ENCODE measurements around the gene FSTL5.

Gene FSTL5

GRCh38 chr4:161642708-161643107 is 521.1 kb downstream of the FSTL5 start:
- no peak overlapping the region for H3K27ac ChIP-seq
- H4K20me1 ChIP-seq = no peaks in the 10 kb centered on the region
- H3K9ac ChIP-seq = no peak overlapping the region
- H3K36me3 ChIP-seq = no peaks in the 10 kb centered on the region
- H3K4me3 ChIP-seq = no peak overlapping the region
- no peaks in the 10 kb centered on the region for H3K27me3 ChIP-seq
- H3K9me3 ChIP-seq (replicated peaks in 1 of 11) = peaks cover 0 to 12% (median 8%) of the 10 kb centered on the region in 11 experiments; a peak in 14 of 22 replicates
- TF ChIP-seq Cebpa-rat (IDR thresholded peaks at IDR 0.05) = no peak
- H3K4me1 ChIP-seq = peaks cover 0 to 2% (median 0%) of the 10 kb centered on the region in 10 experiments; a peak in 5 of 20 replicates
- no peak overlapping the region for H3K4me2 ChIP-seq

GRCh38 chr4:161629694-161630441 is 533.9 kb downstream of the FSTL5 start:
- H3K9ac ChIP-seq = no peak overlapping the region
- H3K4me3 ChIP-seq = no peak overlapping the region
- H3K27ac ChIP-seq = no peak overlapping the region
- H3K9me3 ChIP-seq (replicated peaks in 1 of 11) = no peaks in the 10 kb centered on the region
- no peaks in the 10 kb centered on the region for H4K20me1 ChIP-seq
- TF ChIP-seq Cebpa-rat (IDR thresholded peaks at IDR 0.05) = no peak
- no peaks in the 10 kb centered on the region for H3K27me3 ChIP-seq
- no peaks in the 10 kb centered on the region for H3K36me3 ChIP-seq
- no peak overlapping the region for H3K4me2 ChIP-seq
- no peaks in the 10 kb centered on the region for H3K4me1 ChIP-seq

GRCh38 chr4:161604516-161605300 is 559.1 kb downstream of the FSTL5 start:
- Histone ChIP-seq H3K9ac (0 out of 22 replicates have a peak overlapping the region, but pooled peaks of 1 of the 11 experiments have one; percentile 30), H4K20me1 (no peaks in the 10 kb centered on the region), H3K9me3 (replicated peaks in 1 of 11) (no peaks in the 10 kb centered on the region), H3K4me1 (peaks cover 0 to 4% (median 0%) of the 10 kb centered on the region in 10 experiments; a peak in 1 of 20 replicates), H3K27me3 (no peaks in the 10 kb centered on the region), H3K4me3 (no peak overlapping the region), H3K4me2 (peak overlapping the region in 2 of 11 experiments; percentile 12 to 70; a peak in 3 of 22 replicates), H3K36me3 (no peaks in the 10 kb centered on the region), H3K27ac (no peak overlapping the region)
- TF ChIP-seq Cebpa-rat (IDR thresholded peaks at IDR 0.05) = no peak

- H3K4me1 ChIP-seq = peaks cover 0 to 4% (median 0%) of the 10 kb centered on the region in 10 experiments; a peak in 1 of 20 replicates
- TF ChIP-seq Cebpa-rat (IDR thresholded peaks at IDR 0.05) = no peak
- no peaks in the 10 kb centered on the region for H3K9me3 ChIP-seq (replicated peaks in 1 of 11)
- H3K4me3 ChIP-seq = no peak overlapping the region
- no peaks in the 10 kb centered on the region for H3K36me3 ChIP-seq
- H3K4me2 ChIP-seq = no peak overlapping the region
- H3K27ac ChIP-seq = no peak overlapping the region
- no peaks in the 10 kb centered on the region for H4K20me1 ChIP-seq
- H3K27me3 ChIP-seq = no peaks in the 10 kb centered on the region
- no peak overlapping the region for H3K9ac ChIP-seq
Observed at GRCh38 chr4:161601011-161601410, 562.8 kb downstream of the FSTL5 start.

GRCh38 chr4:161595230-161595771 is 568.5 kb downstream of the FSTL5 start:
- no peak for TF ChIP-seq Cebpa-rat (IDR thresholded peaks at IDR 0.05)
- Histone ChIP-seq H3K4me2 (no peak overlapping the region), H3K36me3 (no peaks in the 10 kb centered on the region), H4K20me1 (no peaks in the 10 kb centered on the region), H3K4me1 (no peaks in the 10 kb centered on the region), H3K9ac (no peak overlapping the region), H3K27me3 (no peaks in the 10 kb centered on the region), H3K27ac (no peak overlapping the region), H3K4me3 (no peak overlapping the region), H3K9me3 (replicated peaks in 1 of 11) (no peaks in the 10 kb centered on the region)

GRCh38 chr4:161585011-161585410 is 578.8 kb downstream of the FSTL5 start:
- no peaks in the 10 kb centered on the region for H4K20me1 ChIP-seq
- no peaks in the 10 kb centered on the region for H3K9me3 ChIP-seq (replicated peaks in 1 of 11)
- no peaks in the 10 kb centered on the region for H3K36me3 ChIP-seq
- no peak overlapping the region for H3K4me3 ChIP-seq
- H3K27me3 ChIP-seq = no peaks in the 10 kb centered on the region
- H3K9ac ChIP-seq = no peak overlapping the region
- H3K4me2 ChIP-seq = no peak overlapping the region
- H3K4me1 ChIP-seq = peaks cover 0 to 17% (median 0%) of the 10 kb centered on the region in 10 experiments; a peak in 6 of 20 replicates
- H3K27ac ChIP-seq = no peak overlapping the region
- TF ChIP-seq Cebpa-rat (IDR thresholded peaks at IDR 0.05) = no peak

- Histone ChIP-seq H3K4me2 (no peak overlapping the region), H3K9ac (no peak overlapping the region), H3K9me3 (replicated peaks in 1 of 11) (no peaks in the 10 kb centered on the region), H3K27ac (no peak overlapping the region), H3K36me3 (no peaks in the 10 kb centered on the region), H3K4me1 (peaks cover 0 to 17% (median 0%) of the 10 kb centered on the region in 10 experiments; a peak in 6 of 20 replicates), H3K4me3 (no peak overlapping the region), H4K20me1 (no peaks in the 10 kb centered on the region), H3K27me3 (no peaks in the 10 kb centered on the region)
- TF ChIP-seq Cebpa-rat (IDR thresholded peaks at IDR 0.05) = no peak
Observed at GRCh38 chr4:161583549-161583948, 580.3 kb downstream of the FSTL5 start.

- H3K4me1 ChIP-seq = peaks cover 0 to 26% (median 0%) of the 10 kb centered on the region in 10 experiments; a peak in 6 of 20 replicates
- no peaks in the 10 kb centered on the region for H4K20me1 ChIP-seq
- peak overlapping the region in 3 of 11 experiments; percentile 16 to 64 (median 51); a peak in 5 of 22 replicates for H3K4me2 ChIP-seq
- no peaks in the 10 kb centered on the region for H3K27me3 ChIP-seq
- peak in 2 of 11 experiments; percentile 17 to 25; a peak in 1 of 22 replicates for TF ChIP-seq Cebpa-rat (IDR thresholded peaks at IDR 0.05)
- no peak overlapping the region for H3K9ac ChIP-seq
- H3K27ac ChIP-seq = peak overlapping the region in 4 of 11 experiments; percentile 22 to 64 (median 42); a peak in 7 of 22 replicates
- no peaks in the 10 kb centered on the region for H3K9me3 ChIP-seq (replicated peaks in 1 of 11)
- no peaks in the 10 kb centered on the region for H3K36me3 ChIP-seq
- no peak overlapping the region for H3K4me3 ChIP-seq
Observed at GRCh38 chr4:161581262-161582230, 582.3 kb downstream of the FSTL5 start.
